GM21786 (cell line): ENCODE results near the gene SRSF11.

Experiments
- ATAC-seq: cut with Tn5 transposase; IDR thresholded peaks from one replicate; pipeline ENCODE4 v1.9.1; 2021; ENCODE audit not compliant: unreplicated experiment

SRSF11 gene

GRCh38 chr1:70220517-70221237 lies 503 bp upstream of the SRSF11 start:
- ATAC-seq, result peak; percentile 4

- ATAC-seq, result no peak
These were observed 1.6 kb downstream of the SRSF11 start for GRCh38 chr1:70222716-70223235.

GRCh38 chr1:70224954-70225353 lies 3.8 kb downstream of the SRSF11 start:
- ATAC-seq, result no peak

GRCh38 chr1:70227439-70227838 lies 6.3 kb downstream of the SRSF11 start:
- ATAC-seq, result peak; percentile 73

- no peak for ATAC-seq
These were observed 7.5 kb downstream of the SRSF11 start for GRCh38 chr1:70228670-70229069.

- ATAC-seq, result no peak
These were observed 10.3 kb downstream of the SRSF11 start for GRCh38 chr1:70231475-70231874.

GRCh38 chr1:70234733-70235132 lies 13.6 kb downstream of the SRSF11 start:
- no peak for ATAC-seq

GRCh38 chr1:70239940-70240339 lies 18.8 kb downstream of the SRSF11 start:
- ATAC-seq, result no peak

- no peak for ATAC-seq
These were observed 25.9 kb downstream of the SRSF11 start for GRCh38 chr1:70247122-70247521.

- no peak for ATAC-seq
These were observed 26.6 kb downstream of the SRSF11 start for GRCh38 chr1:70247768-70248167.

GRCh38 chr1:70248729-70249128 lies 27.5 kb downstream of the SRSF11 start:
- ATAC-seq, result no peak

- ATAC-seq, result no peak
These were observed 35.5 kb downstream of the SRSF11 start for GRCh38 chr1:70256664-70257063.

- ATAC-seq, result no peak
These were observed 43.7 kb downstream of the SRSF11 start for GRCh38 chr1:70264839-70265238.

- no peak for ATAC-seq
These were observed 44.8 kb downstream of the SRSF11 start for GRCh38 chr1:70265946-70266345.

GRCh38 chr1:70277875-70278274 lies 56.7 kb downstream of the SRSF11 start:
- ATAC-seq, result no peak

GRCh38 chr1:70278710-70279109 lies 57.5 kb downstream of the SRSF11 start:
- no peak for ATAC-seq

- no peak for ATAC-seq
These were observed 63.2 kb downstream of the SRSF11 start for GRCh38 chr1:70284366-70284765.

- no peak for ATAC-seq
These were observed 65.3 kb downstream of the SRSF11 start for GRCh38 chr1:70286453-70286852.

- no peak for ATAC-seq
These were observed 67.0 kb downstream of the SRSF11 start for GRCh38 chr1:70288166-70288565.

GRCh38 chr1:70290218-70290617 lies 69.0 kb downstream of the SRSF11 start:
- ATAC-seq, result no peak

GRCh38 chr1:70293186-70293843 lies 72.1 kb downstream of the SRSF11 start:
- ATAC-seq, result no peak

GRCh38 chr1:70295749-70296148 lies 74.6 kb downstream of the SRSF11 start:
- no peak for ATAC-seq
